HepG2 (cell line): ENCODE data around the gene SLC7A6OS. TPM values are rescaled to one million over a fixed set of nuclear protein-coding genes. Genes with fewer than 3 reads are reported as not detected.

Experiments
- ASH2L ChIP-seq: fragments of 300-600, 200-600 bp; sonication (generic); IDR thresholded peaks from 2 replicates; pipeline ENCODE4 v1.7.0; 2017; ENCODE audit warnings: low read depth, mild to moderate bottlenecking, moderate library complexity, mixed read lengths, low read length; ENCODE audit not compliant: insufficient read length
- CTCF ChIP-seq: sonication (generic); formaldehyde crosslinking; IDR thresholded peaks from 2 replicates; pipeline ENCODE4 v1.5.0; 2020; ENCODE audit warnings: mild to moderate bottlenecking, missing genetic modification reagents, moderate library complexity
- KAT8 ChIP-seq: IDR thresholded peaks from 2 replicates; pipeline ENCODE4 v1.6.1; 2016; ENCODE audit warnings: missing genetic modification reagents, missing compliant biosample characterization
- MBD4 ChIP-seq: IDR thresholded peaks from 2 replicates; pipeline ENCODE4 v1.6.1; 2012; ENCODE audit warnings: low read length, inconsistent platforms, borderline replicate concordance
- STAT6 ChIP-seq: sonication (generic); formaldehyde crosslinking; IDR thresholded peaks from 2 replicates; pipeline ENCODE4 v1.4.0; 2020; ENCODE audit warnings: missing genetic modification reagents, mild to moderate bottlenecking, borderline replicate concordance
- ZFP82 ChIP-seq: sonication (generic); formaldehyde crosslinking; IDR thresholded peaks from 2 replicates; pipeline ENCODE4 v1.5.1; 2020; ENCODE audit warnings: mild to moderate bottlenecking, missing genetic modification reagents, borderline replicate concordance
- ZFP90 ChIP-seq: sonication (generic); formaldehyde crosslinking; IDR thresholded peaks from 2 replicates; pipeline ENCODE4 v1.8.0; 2022; ENCODE audit warnings: missing genetic modification reagents, mild to moderate bottlenecking, inconsistent platforms, borderline replicate concordance
- ZNF737 ChIP-seq: sonication (generic); formaldehyde crosslinking; IDR thresholded peaks from 2 replicates; pipeline ENCODE4 v1.5.0; 2020; ENCODE audit warnings: missing genetic modification reagents, mild to moderate bottlenecking, borderline replicate concordance
- ZNF75D ChIP-seq: sonication (generic); formaldehyde crosslinking; IDR thresholded peaks from 2 replicates; pipeline ENCODE4 v1.8.1; 2023; ENCODE audit warnings: missing genetic modification reagents, mild to moderate bottlenecking, borderline replicate concordance
- polyA plus RNA-seq, 8 experiments: library from polyadenylated mRNA; depleted of rRNA in 3 of 8; stranded (reverse) in 7 of 8; unstranded in 1 of 8; fragments of >200 nt; fragmentation: Illumina TruSeq in 4 of 8; extraction: Trizol in 4 of 8; gene quantifications; 2 replicates each; pipeline versions ENCODE4 v1.2.1 to v1.2.3, GENCODE V29; 2011 to 2016; ENCODE audit warnings: low read depth in 4 of 8, missing spikeins in 1 of 8, mixed read lengths in 1 of 8; ENCODE audit not compliant: insufficient read depth in 1 of 8
- total RNA-seq, 5 experiments: library from RNA; depleted of rRNA; stranded (reverse); fragments of >200 nt; fragmentation: Illumina TruSeq; extraction: Trizol; gene quantifications; 2 replicates each; pipeline ENCODE4 v1.2.3, GENCODE V29; 2016; ENCODE audit warnings: low read depth in 1 of 5
- TF ChIP-seq, protein P1 (sequence below), 2 experiments: sonication (generic) in 1 of 2; formaldehyde crosslinking in 1 of 2; IDR thresholded peaks; 2 replicates each; pipeline versions ENCODE4 v1.6.1 to v1.9.0; 2014 to 2022; ENCODE audit warnings: antibody characterized with exemption in 1 of 2, borderline replicate concordance in 1 of 2, inconsistent platforms in 1 of 2, low read depth in 1 of 2, missing genetic modification reagents in 1 of 2
- TF ChIP-seq, protein P2 (sequence below): sonication (generic); IDR thresholded peaks from 2 replicates; pipeline ENCODE4 v1.6.1; 2016; ENCODE audit warnings: low read depth, borderline replicate concordance
- TF ChIP-seq, protein P3 (sequence below): sonication (generic); formaldehyde crosslinking; IDR thresholded peaks from 2 replicates; pipeline ENCODE4 v1.4.0; 2020; ENCODE audit warnings: missing genetic modification reagents, borderline replicate concordance

SLC7A6OS gene
- total and polyA plus RNA-seq, 2 of the 13 experiments (the other 11 are each of a cell fraction or from before 2014, with no cell fraction given) = 11.2 to 21.5 TPM

DNA sequence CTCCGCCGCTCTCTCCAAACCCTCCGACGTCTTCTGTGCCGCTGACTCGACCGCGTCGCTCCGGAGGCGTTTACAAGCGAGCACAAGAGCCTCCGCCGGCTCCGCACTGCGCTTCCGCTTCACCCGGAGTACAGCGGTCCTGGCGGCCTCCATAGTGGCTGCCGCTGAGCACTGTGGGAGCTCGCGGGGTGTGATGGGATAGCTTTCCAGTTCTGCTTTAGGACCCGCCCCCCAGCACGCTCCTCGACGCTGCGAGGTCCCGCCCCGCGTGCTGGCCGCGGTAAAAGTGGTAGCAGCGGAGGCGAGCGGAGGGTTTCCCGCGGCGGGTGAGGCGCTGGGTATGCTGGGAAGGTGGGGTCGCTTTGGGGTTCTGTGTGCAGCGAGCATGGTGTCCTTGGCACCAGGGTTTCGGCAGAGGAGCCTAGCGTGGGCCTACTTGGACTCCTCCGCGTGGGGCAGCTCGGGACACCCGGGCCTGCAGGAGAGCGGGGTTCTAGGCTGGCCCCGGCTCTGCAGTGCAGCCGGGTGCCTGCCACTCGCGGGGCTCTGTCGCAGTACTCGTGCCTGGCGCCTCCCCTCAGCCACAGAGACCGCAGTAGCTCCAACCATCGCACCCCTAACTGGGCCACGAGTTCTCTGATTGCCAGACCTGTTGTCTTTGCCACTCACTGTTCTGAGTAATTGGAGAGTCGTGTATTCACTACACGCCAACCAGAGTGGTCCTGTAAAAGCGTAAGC lies at the start of gene SLC7A6OS, which contains the start of gene PRMT7 (continued):
- TF ChIP-seq, protein P1, sequence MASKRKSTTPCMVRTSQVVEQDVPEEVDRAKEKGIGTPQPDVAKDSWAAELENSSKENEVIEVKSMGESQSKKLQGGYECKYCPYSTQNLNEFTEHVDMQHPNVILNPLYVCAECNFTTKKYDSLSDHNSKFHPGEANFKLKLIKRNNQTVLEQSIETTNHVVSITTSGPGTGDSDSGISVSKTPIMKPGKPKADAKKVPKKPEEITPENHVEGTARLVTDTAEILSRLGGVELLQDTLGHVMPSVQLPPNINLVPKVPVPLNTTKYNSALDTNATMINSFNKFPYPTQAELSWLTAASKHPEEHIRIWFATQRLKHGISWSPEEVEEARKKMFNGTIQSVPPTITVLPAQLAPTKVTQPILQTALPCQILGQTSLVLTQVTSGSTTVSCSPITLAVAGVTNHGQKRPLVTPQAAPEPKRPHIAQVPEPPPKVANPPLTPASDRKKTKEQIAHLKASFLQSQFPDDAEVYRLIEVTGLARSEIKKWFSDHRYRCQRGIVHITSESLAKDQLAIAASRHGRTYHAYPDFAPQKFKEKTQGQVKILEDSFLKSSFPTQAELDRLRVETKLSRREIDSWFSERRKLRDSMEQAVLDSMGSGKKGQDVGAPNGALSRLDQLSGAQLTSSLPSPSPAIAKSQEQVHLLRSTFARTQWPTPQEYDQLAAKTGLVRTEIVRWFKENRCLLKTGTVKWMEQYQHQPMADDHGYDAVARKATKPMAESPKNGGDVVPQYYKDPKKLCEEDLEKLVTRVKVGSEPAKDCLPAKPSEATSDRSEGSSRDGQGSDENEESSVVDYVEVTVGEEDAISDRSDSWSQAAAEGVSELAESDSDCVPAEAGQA (IDR thresholded peaks at IDR 0.05; ENCODE audit: low read depth) = peak; percentile 81
- TF ChIP-seq, protein P1 (CRISPR knock-in tag; IDR thresholded peaks at IDR 0.05; ENCODE audit: borderline replicate concordance) = peak; percentile 99
- TF ChIP-seq ZFP90 (CRISPR knock-in tag) = peak; percentile 99
- TF ChIP-seq MBD4 = no peak
- peak; percentile 95; the same call in 1 of the 2 replicates for TF ChIP-seq ZNF737 (CRISPR knock-in tag)
- TF ChIP-seq CTCF (CRISPR knock-in tag) = 0 out of 2 replicates have a peak, but pooled peaks have one; percentile 23
- TF ChIP-seq ASH2L = peak; percentile 99
- peak; percentile 98 for TF ChIP-seq KAT8 (CRISPR knock-in tag)
- TF ChIP-seq STAT6 (CRISPR knock-in tag) = peak; percentile 98
- peak; percentile 96; the same call in 1 of the 2 replicates for TF ChIP-seq ZNF75D
- TF ChIP-seq, protein P2, sequence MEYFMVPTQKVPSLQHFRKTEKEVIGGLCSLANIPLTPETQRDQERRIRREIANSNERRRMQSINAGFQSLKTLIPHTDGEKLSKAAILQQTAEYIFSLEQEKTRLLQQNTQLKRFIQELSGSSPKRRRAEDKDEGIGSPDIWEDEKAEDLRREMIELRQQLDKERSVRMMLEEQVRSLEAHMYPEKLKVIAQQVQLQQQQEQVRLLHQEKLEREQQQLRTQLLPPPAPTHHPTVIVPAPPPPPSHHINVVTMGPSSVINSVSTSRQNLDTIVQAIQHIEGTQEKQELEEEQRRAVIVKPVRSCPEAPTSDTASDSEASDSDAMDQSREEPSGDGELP = peak; percentile 33; the same call in 1 of the 2 replicates
- TF ChIP-seq ZFP82 (CRISPR knock-in tag) = peak; percentile 100
- TF ChIP-seq, protein P3, sequence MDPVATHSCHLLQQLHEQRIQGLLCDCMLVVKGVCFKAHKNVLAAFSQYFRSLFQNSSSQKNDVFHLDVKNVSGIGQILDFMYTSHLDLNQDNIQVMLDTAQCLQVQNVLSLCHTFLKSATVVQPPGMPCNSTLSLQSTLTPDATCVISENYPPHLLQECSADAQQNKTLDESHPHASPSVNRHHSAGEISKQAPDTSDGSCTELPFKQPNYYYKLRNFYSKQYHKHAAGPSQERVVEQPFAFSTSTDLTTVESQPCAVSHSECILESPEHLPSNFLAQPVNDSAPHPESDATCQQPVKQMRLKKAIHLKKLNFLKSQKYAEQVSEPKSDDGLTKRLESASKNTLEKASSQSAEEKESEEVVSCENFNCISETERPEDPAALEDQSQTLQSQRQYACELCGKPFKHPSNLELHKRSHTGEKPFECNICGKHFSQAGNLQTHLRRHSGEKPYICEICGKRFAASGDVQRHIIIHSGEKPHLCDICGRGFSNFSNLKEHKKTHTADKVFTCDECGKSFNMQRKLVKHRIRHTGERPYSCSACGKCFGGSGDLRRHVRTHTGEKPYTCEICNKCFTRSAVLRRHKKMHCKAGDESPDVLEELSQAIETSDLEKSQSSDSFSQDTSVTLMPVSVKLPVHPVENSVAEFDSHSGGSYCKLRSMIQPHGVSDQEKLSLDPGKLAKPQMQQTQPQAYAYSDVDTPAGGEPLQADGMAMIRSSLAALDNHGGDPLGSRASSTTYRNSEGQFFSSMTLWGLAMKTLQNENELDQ (CRISPR knock-in tag) = peak; percentile 67
